Measurements from ENCODE around the gene OBI1. TPM values are rescaled to one million over a fixed set of nuclear protein-coding genes. Genes with fewer than 3 reads are reported as not detected.

The OBI1 gene
- total RNA-seq, 1 donor from 2014 or later = 9.9 TPM

GRCh38 chr13:78595495-78596398, 63.2 kb downstream of the OBI1 start:
- DNase-seq = peak; percentile 48
- peak; percentile 43 for ATAC-seq

GRCh38 chr13:78594456-78594975, 64.4 kb downstream of the OBI1 start:
- intact Hi-C loops (cut with micrococcal nuclease) = no loop called here

More at GRCh38 chr13:78595495-78596398, 63.2 kb downstream of the OBI1 start:
- intact Hi-C loops (cut with micrococcal nuclease) = no loop called here

GRCh38 chr13:78593652-78594455, 65.1 kb downstream of the OBI1 start:
- DNase-seq = no peak
- no peak for ATAC-seq
- intact Hi-C loops (cut with micrococcal nuclease) = no loop called here

More at GRCh38 chr13:78594456-78594975, 64.4 kb downstream of the OBI1 start:
- no peak for DNase-seq
- no peak for ATAC-seq

- DNase-seq (no peak), ATAC-seq (no peak)
- intact Hi-C loops (cut with micrococcal nuclease) = no loop called here
Measured at GRCh38 chr13:78593129-78593528, 65.8 kb downstream of the OBI1 start.

- intact Hi-C loops (cut with micrococcal nuclease) = no loop called here
- ATAC-seq = no peak
- no peak for DNase-seq
Measured at GRCh38 chr13:78592584-78592983, 66.4 kb downstream of the OBI1 start.

- DNase-seq (peak; percentile 69), ATAC-seq (no peak)
- intact Hi-C loops (cut with micrococcal nuclease) = no loop called here
Measured at GRCh38 chr13:78589206-78589605, 69.7 kb downstream of the OBI1 start.

- ATAC-seq = no peak
- intact Hi-C loops (cut with micrococcal nuclease) = no loop called here
- DNase-seq = no peak
Measured at GRCh38 chr13:78587395-78587794, 71.6 kb downstream of the OBI1 start.

- no peak for DNase-seq
- intact Hi-C loops (cut with micrococcal nuclease) = no loop called here
- ATAC-seq = no peak
Measured at GRCh38 chr13:78586706-78587105, 72.2 kb downstream of the OBI1 start.

- ATAC-seq (no peak), DNase-seq (no peak)
- intact Hi-C loops (cut with micrococcal nuclease) = no loop called here
Measured at GRCh38 chr13:78576261-78576660, 82.7 kb downstream of the OBI1 start.

GRCh38 chr13:78572459-78572858, 86.5 kb downstream of the OBI1 start:
- DNase-seq (no peak), ATAC-seq (no peak)
- intact Hi-C loops (cut with micrococcal nuclease) = no loop called here

- intact Hi-C loops (cut with micrococcal nuclease) = no loop called here
- no peak for DNase-seq
- no peak for ATAC-seq
Measured at GRCh38 chr13:78569029-78569428, 89.9 kb downstream of the OBI1 start.

- intact Hi-C loops (cut with micrococcal nuclease) = no loop called here
- no peak for DNase-seq
- ATAC-seq = no peak
Measured at GRCh38 chr13:78566631-78567030, 92.3 kb downstream of the OBI1 start.

Other genes with a start within 250 kb of the OBI1 start
- gene POU4F1, start 55.6 kb downstream of the OBI1 start, total RNA-seq = not detected

Data from left ventricle myocardium superior (tissue), 1 donor.